Stimulated activated CD4-positive, alpha-beta T cell treated with anti-CD3 and anti-CD28 coated beads, TNF-alpha, amount 100 ng/mL, for 1 hour (primary cell): ENCODE results near the gene MSRB2.
A peak's percentile ranks its signal among the peaks of the same experiment; 100 is the strongest.
"Not testable (repeated sequence)": the region's sequence is repeated elsewhere in the genome, so short reads cannot be mapped to it uniquely, and the experiment has no call there.

Experiments
- DNase-seq, 3 donors: peaks; one replicate each; pipeline ENCODE4 v3.0.0-alpha.2; 2020; ENCODE audit warnings: low read depth in 3 of 3, low spot score in 1 of 3

Gene MSRB2

GRCh38 chr10:23095404-23095965 is at the start of gene MSRB2:
Gene MSRB2, plus strand, starts transcription at chr10:23095579. Its CDS starts 30 bp downstream, at chr10:23095609.
- peak; percentile 38 to 55 (median 51) for DNase-seq

- DNase-seq = no peak
These were observed 49.4 kb upstream of the MSRB2 start for GRCh38 chr10:23046027-23046426.

GRCh38 chr10:23047201-23048050 is 48.0 kb upstream of the MSRB2 start:
- no peak for DNase-seq

- DNase-seq = no peak
These were observed 47.2 kb upstream of the MSRB2 start for GRCh38 chr10:23048191-23048590.

GRCh38 chr10:23051278-23051677 is 44.1 kb upstream of the MSRB2 start:
- no peak for DNase-seq

GRCh38 chr10:23051855-23052331 is 43.5 kb upstream of the MSRB2 start:
- DNase-seq = no peak

GRCh38 chr10:23053036-23053435 is 42.3 kb upstream of the MSRB2 start:
- no peak for DNase-seq

- DNase-seq = no peak
These were observed 39.8 kb upstream of the MSRB2 start for GRCh38 chr10:23055424-23056185.

- no peak for DNase-seq
These were observed 39.2 kb upstream of the MSRB2 start for GRCh38 chr10:23056186-23056579.

GRCh38 chr10:23058366-23058765 is 37.0 kb upstream of the MSRB2 start:
- DNase-seq = no peak

- DNase-seq = no peak
These were observed 34.5 kb upstream of the MSRB2 start for GRCh38 chr10:23060918-23061317.

GRCh38 chr10:23063045-23063972 is 32.1 kb upstream of the MSRB2 start:
- no peak for DNase-seq

GRCh38 chr10:23063973-23064812 is 31.2 kb upstream of the MSRB2 start:
- no peak for DNase-seq

GRCh38 chr10:23064813-23065114 is 30.6 kb upstream of the MSRB2 start:
- DNase-seq = not testable (repeated sequence)

- DNase-seq = no peak
These were observed 30.0 kb upstream of the MSRB2 start for GRCh38 chr10:23065181-23065948.

- no peak for DNase-seq
These were observed 28.0 kb upstream of the MSRB2 start for GRCh38 chr10:23067337-23067736.

GRCh38 chr10:23067939-23068775 is 27.2 kb upstream of the MSRB2 start:
- DNase-seq = peak; percentile 24 to 52 (median 38)
